ENCODE results near the gene UPK3BL2.
"Not testable (repeated sequence)": the region's sequence is repeated elsewhere in the genome, so short reads cannot be mapped to it uniquely, and the experiment has no call there.

UPK3BL2 gene, protein sequence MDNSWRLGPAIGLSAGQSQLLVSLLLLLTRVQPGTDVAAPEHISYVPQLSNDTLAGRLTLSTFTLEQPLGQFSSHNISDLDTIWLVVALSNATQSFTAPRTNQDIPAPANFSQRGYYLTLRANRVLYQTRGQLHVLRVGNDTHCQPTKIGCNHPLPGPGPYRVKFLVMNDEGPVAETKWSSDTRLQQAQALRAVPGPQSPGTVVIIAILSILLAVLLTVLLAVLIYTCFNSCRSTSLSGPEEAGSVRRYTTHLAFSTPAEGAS

GRCh38 chr7:102543596-102543995, at the start of gene UPK3BL2:
Gene UPK3BL2 (minus strand): TSS chr7:102543696. CDS start chr7:102543636, 60 bp downstream.
- DNase-seq = not testable (repeated sequence)

- not testable (repeated sequence) for DNase-seq
Measured at GRCh38 chr7:102592477-102593019, 49.1 kb upstream of the UPK3BL2 start.

DNA sequence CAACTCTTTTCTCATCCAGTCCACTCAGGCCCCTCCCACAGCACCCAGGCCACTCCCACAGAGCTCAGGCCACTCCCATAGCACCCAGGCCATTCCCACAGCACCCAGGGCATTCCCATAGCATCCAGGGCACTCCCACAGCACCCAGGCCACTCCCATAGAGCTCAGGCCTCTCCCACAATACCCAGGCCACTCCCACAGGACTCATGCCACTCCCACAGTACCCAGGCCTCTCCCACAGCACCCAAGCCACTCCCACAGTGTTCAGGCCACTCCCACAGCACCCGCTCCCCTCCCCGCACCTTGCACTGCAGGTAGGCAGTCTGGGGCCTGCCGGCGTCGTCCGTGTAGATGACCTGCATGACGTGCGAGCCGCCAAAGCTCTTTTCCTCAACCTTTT, 46.4 kb upstream of the UPK3BL2 start:
- not testable (repeated sequence) for DNase-seq

- not testable (repeated sequence) for DNase-seq
Measured at GRCh38 chr7:102583495-102583894, 40.0 kb upstream of the UPK3BL2 start.

DNA sequence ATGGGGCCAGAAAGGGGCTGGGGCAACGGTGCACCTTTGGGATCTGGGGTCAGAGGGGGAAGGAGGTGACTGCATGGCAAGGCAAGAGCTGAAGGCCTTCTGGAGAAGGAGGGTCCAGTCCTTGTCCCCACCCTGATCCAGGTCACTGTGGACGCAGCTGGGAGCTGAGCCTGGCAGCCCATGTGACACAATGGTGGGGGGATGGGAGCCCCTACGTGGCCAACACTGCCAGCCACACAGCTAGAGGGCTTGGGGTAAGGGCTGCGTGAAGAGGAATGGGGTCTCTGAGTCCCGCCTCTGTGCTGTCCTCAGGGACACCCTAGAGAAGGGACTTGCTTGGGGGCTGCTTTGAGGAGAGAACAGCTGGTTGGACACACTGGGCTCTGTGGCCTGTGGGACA, 38.2 kb upstream of the UPK3BL2 start:
- not testable (repeated sequence) for DNase-seq

- not testable (repeated sequence) for DNase-seq
Measured at GRCh38 chr7:102578486-102578885, 35.0 kb upstream of the UPK3BL2 start.

DNA sequence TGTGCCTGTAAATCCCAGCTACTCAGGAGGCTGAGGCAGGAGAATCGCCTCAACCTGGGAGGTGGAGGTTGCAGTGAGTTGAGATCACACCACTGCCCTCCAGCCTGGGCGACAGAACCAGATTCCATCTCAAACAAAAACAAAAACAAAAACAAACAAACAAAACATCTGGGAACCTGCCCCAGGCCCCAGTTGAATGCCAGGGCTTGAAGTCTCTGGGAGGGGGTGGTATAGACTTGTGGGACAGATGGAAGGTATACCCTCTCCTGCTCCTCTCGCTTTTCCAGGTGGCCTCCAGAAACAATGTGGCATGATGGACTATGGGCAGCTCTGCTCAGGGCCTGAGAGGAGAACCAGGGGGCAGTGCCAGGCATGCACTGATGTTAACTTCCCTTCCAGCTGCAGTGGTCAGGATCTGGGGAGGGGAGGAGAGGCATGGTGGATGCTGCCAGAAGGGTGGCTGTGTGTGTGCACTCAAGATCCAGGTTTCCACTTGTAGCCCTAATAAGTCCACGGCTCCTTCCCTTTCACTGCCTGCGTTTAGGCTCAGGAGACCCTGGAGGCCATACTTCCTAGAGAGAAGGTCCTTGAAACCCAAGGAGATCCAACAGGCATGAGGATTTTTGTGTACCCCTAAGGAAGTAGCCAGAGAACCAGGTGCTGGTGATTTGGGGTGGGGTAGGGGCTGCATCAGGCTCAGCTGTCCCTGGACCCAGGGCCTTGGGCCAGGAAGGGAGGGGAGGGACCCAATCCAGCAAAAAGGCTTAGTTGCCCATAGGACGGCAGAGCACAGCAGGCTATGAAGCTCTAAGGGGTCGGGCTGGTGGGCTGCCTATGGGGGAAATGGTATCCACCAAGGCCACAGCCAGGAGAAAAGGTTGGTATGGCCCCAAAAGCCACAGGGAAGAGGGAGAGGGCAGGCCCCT, 34.1 kb upstream of the UPK3BL2 start:
- not testable (repeated sequence) for DNase-seq

- DNase-seq = not testable (repeated sequence)
Measured at GRCh38 chr7:102576363-102576762, 32.9 kb upstream of the UPK3BL2 start.

DNA sequence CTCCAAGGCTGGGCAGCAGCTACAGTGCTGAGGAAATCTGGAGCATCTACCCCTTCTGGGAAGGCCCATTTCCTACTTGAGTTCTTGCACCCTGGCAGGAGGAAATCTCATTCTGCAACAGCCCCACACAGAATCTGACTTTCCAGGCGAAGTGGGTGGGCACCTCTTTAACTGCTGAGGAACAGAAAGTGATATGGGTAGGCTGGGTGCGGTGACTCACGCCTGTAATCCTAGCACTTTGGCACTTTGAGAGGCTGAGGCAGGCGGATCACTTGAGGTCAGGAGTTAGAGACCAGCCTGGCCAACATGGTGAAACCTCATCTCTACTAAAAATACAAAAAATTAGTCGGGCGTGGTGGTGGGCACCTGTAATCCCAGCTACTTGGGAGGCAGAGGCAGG, 31.1 kb upstream of the UPK3BL2 start:
- not testable (repeated sequence) for DNase-seq

DNA sequence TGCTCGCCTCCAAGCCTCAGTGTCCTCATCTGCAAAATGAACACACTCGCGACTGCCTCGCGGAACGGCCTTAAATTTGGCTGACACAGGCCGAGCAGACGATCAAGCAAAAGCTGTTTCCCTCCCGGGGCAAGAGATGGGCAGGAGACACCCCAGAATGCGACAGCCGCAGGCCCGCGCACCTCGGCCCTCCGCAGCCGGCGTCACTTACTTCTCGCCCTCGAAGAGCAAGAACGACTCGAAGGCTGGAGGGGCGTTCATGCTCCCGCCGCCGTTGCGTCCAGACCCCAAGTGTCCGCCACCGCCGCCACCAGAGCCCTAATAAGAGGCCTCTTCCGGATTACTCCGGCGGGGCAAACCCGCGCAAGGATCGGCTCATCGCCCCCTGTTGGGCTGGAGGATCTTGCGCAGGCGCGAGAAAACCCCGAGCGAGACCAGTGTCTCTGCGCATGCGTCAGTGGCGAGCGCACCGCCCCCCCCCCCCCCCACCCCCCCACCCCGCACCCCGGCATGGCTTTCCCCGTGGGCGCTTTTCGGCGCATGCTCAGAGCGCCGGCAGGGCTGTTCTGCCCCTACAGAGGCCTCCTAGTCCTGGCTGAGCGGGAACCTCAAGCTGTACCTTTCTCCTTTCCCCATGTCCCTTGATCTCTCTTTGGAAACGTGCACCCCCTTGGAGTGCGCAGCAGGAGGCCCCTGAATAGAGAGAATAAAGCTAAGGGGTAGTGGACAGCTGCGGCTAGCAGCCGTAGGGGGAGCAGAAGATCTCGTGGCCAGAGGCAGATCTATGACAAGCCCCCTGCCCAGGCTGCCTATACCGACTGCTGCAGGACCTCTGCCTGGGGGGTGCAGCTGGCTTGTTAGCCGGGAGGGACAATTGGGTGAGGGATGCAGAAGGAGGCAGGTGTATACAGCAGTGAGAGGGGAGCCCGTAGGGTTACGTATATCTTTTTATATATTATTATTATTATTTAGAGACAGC, 29.1 kb upstream of the UPK3BL2 start, which contains the start of gene POLR2J3:
TSS of gene POLR2J3 (minus strand) at position 323 of the 979 bp plus-strand sequence. CDS start at position 261, 62 bp downstream.
- DNase-seq = not testable (repeated sequence)

- DNase-seq = not testable (repeated sequence)
Measured at GRCh38 chr7:102568620-102569019, 25.1 kb upstream of the UPK3BL2 start.

DNA sequence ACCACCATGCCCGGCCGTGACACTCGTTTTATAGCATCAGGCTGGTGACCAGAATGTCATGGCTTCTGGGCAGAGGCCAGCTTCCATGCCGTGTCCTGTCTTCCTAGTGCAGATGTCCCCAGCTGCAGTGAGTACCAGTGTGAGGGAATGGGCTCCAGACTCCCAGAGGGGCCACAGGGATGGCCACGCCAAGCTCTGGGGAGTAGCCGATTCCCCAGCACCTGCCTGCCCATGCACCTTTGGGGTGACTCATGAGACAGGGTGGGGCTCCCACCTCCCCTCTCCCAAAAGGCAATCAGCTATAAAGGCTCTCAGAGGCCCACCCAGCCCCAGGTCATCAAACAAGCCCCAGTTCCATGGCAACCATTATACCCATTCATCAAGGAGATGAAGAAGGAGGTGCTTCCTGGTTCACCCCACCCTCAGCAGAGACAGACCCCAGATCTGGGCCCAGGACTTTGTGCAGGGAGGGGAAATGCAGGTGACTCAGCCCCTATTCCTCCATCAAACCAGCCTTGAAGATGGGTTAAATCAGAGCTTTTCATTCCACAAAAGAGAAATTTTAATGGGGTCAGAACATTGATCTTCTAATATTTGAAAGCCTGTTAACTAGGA, 7.4 kb upstream of the UPK3BL2 start, which contains the start of gene SPDYE2:
TSS of gene SPDYE2 (plus strand) at position 419 of the 615 bp plus-strand sequence. CDS start 2,030 bp downstream, outside the sequence.
- DNase-seq = not testable (repeated sequence)

DNA sequence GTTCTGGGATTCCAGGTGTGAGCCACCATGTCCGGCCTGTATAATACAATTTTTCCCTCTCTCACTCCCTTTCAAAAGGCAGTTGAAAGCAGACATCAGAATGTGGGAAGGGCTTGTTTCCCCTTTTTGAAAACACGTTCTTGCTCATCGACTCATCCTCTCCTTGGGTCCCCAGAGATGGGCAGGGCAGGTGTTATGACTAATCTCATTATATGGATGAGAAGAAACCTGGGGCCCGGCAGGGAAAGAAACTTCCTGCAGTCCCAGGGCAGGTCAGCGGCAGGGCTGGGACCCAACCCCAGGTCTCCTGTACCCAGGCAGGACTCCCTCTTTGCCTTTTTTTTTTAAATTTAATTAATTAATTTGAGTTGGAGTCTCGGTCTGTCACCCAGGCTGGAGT, 2.9 kb upstream of the UPK3BL2 start:
- not testable (repeated sequence) for DNase-seq

- DNase-seq = not testable (repeated sequence)
Measured at GRCh38 chr7:102545288-102545687, 1.8 kb upstream of the UPK3BL2 start.

DNA sequence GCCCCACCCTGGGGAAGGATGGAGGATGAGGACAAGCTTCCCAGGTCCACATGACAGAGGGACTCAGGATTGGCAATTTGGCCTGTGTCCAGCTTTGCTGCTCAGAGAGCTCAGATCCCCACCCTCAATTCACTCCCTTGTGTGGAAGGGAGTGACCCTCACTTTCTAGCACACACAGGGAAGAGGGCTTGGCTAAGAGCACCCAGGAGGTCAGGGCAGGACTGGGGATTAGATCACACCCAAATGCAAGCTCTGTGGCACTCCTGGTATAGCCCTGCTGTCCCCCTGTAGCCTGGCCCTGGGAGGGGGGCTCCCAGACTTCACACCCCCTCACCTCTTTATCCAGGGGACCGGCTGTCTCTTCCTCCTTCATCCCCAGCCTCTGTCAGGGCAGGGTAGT, 876 bp upstream of the UPK3BL2 start:
- not testable (repeated sequence) for DNase-seq

DNA sequence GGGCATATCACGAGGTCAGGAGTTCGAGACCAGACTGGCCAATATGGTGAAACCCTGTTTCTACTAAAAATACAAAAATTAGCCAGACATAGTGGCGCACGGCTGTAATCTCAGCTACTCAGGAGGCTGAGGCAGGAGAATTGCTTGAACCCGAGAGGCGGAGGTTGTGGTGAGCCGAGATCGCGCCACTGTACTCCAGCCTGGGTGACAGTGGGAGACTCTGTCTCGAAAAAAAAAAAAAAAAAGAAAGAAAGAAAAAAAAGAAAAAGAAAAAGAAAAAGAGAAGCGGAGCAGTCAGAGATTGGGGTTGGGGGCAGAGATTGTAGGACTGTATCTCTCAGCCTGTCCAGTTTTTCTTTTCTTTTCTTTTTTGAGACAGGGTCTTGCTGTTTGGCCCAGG, 725 bp downstream of the UPK3BL2 start:
- DNase-seq = not testable (repeated sequence)

- not testable (repeated sequence) for DNase-seq
Measured at GRCh38 chr7:102542083-102542482, 1.4 kb downstream of the UPK3BL2 start.

- not testable (repeated sequence) for DNase-seq
Measured at GRCh38 chr7:102540604-102541003, 2.9 kb downstream of the UPK3BL2 start.

DNA sequence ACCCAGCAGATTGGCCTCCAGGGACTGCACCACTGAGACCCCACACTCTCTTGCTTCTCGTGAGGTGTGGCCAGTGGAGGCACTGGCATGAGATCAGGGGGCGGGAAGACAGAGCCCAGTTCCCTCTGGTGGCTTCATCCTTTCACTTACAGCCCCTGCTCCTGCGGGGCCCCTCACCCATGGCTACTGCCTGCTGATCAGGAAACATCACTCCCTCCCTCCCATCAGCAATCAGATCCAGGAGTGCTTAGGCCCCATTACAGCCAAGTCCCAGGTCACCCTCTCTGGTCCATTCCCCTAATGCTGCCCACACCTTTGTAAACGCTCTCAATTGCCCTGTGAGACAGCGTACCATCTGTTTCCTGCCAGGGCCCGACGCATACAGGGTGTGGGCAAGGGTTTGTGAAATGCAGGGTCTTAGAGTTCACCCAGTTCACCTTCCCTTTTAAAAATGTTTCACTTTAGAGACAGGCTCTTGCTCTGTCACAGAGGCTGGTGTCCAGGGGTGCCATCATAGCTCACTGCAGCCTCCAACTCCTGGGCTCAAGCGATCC, 8.4 kb downstream of the UPK3BL2 start:
- not testable (repeated sequence) for DNase-seq

DNA sequence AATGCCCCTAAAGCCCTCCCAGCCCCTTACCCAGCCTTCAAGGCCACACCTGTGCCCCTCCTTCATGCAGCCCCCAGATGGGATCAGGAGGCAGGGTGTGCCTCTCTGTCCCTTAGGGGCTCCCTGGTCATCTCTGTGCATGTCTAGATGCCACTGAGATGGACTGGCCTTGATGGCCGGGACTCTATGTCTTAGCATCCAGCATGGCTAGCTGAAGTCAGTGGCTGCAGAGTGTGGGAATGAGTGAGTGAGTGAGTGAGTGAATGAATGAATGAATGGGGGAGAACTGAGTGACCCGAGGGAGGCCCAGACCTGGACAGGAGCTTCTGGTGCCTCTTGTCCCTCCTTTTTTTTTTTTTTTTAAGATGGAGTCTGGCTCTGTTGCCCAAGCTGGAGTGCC, 11.4 kb downstream of the UPK3BL2 start:
- not testable (repeated sequence) for DNase-seq

GRCh38 chr7:102531583-102531982, 11.9 kb downstream of the UPK3BL2 start:
- DNase-seq = not testable (repeated sequence)
